GM23338 (cell line): ENCODE measurements around the gene SLC51B.

ENCODE experiments used
- CTCF ChIP-seq, 2 experiments: fragments of 200-600 bp in 1 of 2; sonication (generic) in 1 of 2; conservative IDR thresholded peaks; 2 replicates each; pipeline versions ENCODE4 v1.5.1 to v1.6.1; 2016 to 2017; ENCODE audit warnings: antibody characterized with exemption in 2 of 2, low read depth in 2 of 2, mild to moderate bottlenecking in 2 of 2, moderate library complexity in 1 of 2
- EZH2 ChIP-seq: fragments of 200-600 bp; sonication (generic); IDR thresholded peaks from one replicate; pipeline ENCODE4 v1.8.0; 2017; ENCODE audit warnings: antibody characterized with exemption, mild to moderate bottlenecking, low read depth; ENCODE audit not compliant: unreplicated experiment
- EZH2phosphoT487 ChIP-seq: fragments of 200-600 bp; sonication (generic); IDR thresholded peaks from one replicate; pipeline ENCODE4 v1.8.1; 2018; ENCODE audit warnings: antibody characterized with exemption; ENCODE audit not compliant: unreplicated experiment

GRCh38 chr15:65072027-65072426 lies 26.8 kb downstream of the SLC51B start:
- no peak for TF ChIP-seq CTCF (conservative IDR thresholded peaks at IDR 0.05; ENCODE audit: low read depth in 2 of 2)
- no peak for TF ChIP-seq EZH2phosphoT487
- TF ChIP-seq EZH2 = no peak
